Dermis microvascular lymphatic vessel endothelial cell (primary cell): ENCODE measurements around the gene SPATA3. TPM values are rescaled to one million over a fixed set of nuclear protein-coding genes. Genes with fewer than 3 reads are reported as not detected.
A peak's percentile ranks its signal among the peaks of the same experiment; 100 is the strongest.
"Not testable (repeated sequence)": the region's sequence is repeated elsewhere in the genome, so short reads cannot be mapped to it uniquely, and the experiment has no call there.

Experiments
- DNase-seq, 2 donors: peaks; one replicate each; pipeline versions ENCODE4 v3.0.0 to v3.0.0-alpha.2; 2010; ENCODE audit warnings: low read depth in 2 of 2
- total RNA-seq: library from RNA; depleted of rRNA; stranded (reverse); fragments of >200 nt; gene quantifications from 2 replicates; pipeline ENCODE4 v1.2.1, GENCODE V29; 2014

The SPATA3 gene
- total RNA-seq, 1 donor from 2014 or later, result not detected

GRCh38 chr2:230968314-230968713 lies 27.6 kb upstream of the SPATA3 start:
- DNase-seq, result not testable (repeated sequence)

- no peak for DNase-seq
Measured at GRCh38 chr2:230968921-230969658, 26.8 kb upstream of the SPATA3 start.

- DNase-seq, result no peak
Measured at GRCh38 chr2:230969659-230970015, 26.3 kb upstream of the SPATA3 start.

GRCh38 chr2:230972046-230972445 lies 23.9 kb upstream of the SPATA3 start:
- DNase-seq, result no peak

- DNase-seq, result no peak
Measured at GRCh38 chr2:230974096-230974913, 21.6 kb upstream of the SPATA3 start.

- DNase-seq, result no peak
Measured at GRCh38 chr2:230975927-230976326, 20.0 kb upstream of the SPATA3 start.

GRCh38 chr2:230976671-230977171 lies 19.2 kb upstream of the SPATA3 start:
- no peak for DNase-seq

- DNase-seq, result no peak
Measured at GRCh38 chr2:230980468-230980867, 15.5 kb upstream of the SPATA3 start.

GRCh38 chr2:230981704-230982103 lies 14.2 kb upstream of the SPATA3 start:
- DNase-seq, result no peak

- DNase-seq, result no peak
Measured at GRCh38 chr2:230982126-230982525, 13.8 kb upstream of the SPATA3 start.

GRCh38 chr2:230982528-230982927 lies 13.4 kb upstream of the SPATA3 start:
- DNase-seq, result no peak

- no peak for DNase-seq
Measured at GRCh38 chr2:230983566-230983965, 12.4 kb upstream of the SPATA3 start.

- DNase-seq, result no peak
Measured at GRCh38 chr2:230984393-230985220, 11.3 kb upstream of the SPATA3 start.

- DNase-seq, result no peak
Measured at GRCh38 chr2:230985519-230986231, 10.2 kb upstream of the SPATA3 start.

GRCh38 chr2:230986520-230987136 lies 9.3 kb upstream of the SPATA3 start:
- DNase-seq, result no peak

GRCh38 chr2:230987137-230988020 lies 8.5 kb upstream of the SPATA3 start:
- DNase-seq, result peak; percentile 10 to 65

- no peak for DNase-seq
Measured at GRCh38 chr2:230989731-230990130, 6.2 kb upstream of the SPATA3 start.

GRCh38 chr2:230990131-230990898 lies 5.6 kb upstream of the SPATA3 start:
- no peak for DNase-seq

GRCh38 chr2:230990899-230991150 lies 5.1 kb upstream of the SPATA3 start:
- no peak for DNase-seq
